Astrocyte (in vitro differentiated cells and primary cell): Measurements from ENCODE around the gene ZNF254.

ENCODE experiments used
- CTCF ChIP-seq: IDR thresholded peaks from 2 replicates; pipeline ENCODE4 v1.5.1; 2011; ENCODE audit warnings: low read depth, mild to moderate bottlenecking, inconsistent platforms, low read length, moderate library complexity; ENCODE audit not compliant: insufficient read depth
- EZH2 ChIP-seq: IDR thresholded peaks from 2 replicates; pipeline ENCODE4 v1.6.1; 2012; ENCODE audit warnings: mild to moderate bottlenecking, low read length, inconsistent platforms; ENCODE audit not compliant: insufficient read depth

- TF ChIP-seq EZH2 (no peak), CTCF (no peak)
Measured at GRCh38 chr19:24069905-24070657, 16.9 kb upstream of the ZNF254 start.
